H1 (cell line): ENCODE results near the gene GARIN3. TPM values are rescaled to one million over a fixed set of nuclear protein-coding genes. Genes with fewer than 3 reads are reported as not detected.

Source experiments
- CTCF ChIA-PET: fragments of 300-600 bp; sonication (Branson Sonifier 250); formaldehyde crosslinking; loops from one replicate; lab custom pipeline; 2021; ENCODE audit not compliant: partially characterized antibody; lab: Charles Lee
- POLR2A ChIA-PET: fragments of 300-600 bp; sonication (Branson Sonifier 250); formaldehyde crosslinking; loops from one replicate; lab custom pipeline; 2021; ENCODE audit warnings: inconsistent platforms; ENCODE audit not compliant: partially characterized antibody; lab: Charles Lee
- DNase-seq, 2 experiments: peaks; one replicate each; pipeline versions ENCODE4 v3.0.0 to v3.0.0-alpha.2; 2010 to 2022; ENCODE audit warnings: low spot score in 2 of 2, low read depth in 1 of 2, mixed read lengths in 1 of 2
- FAIRE-seq: peaks from 2 replicates; lab custom pipeline; 2011; peaks lifted over from hg19 to GRCh38; lab: Jason Lieb, UNC
- H2AFZ ChIP-seq: 2 replicates; pipeline ENCODE4 v1.8.1; 2012; ENCODE audit warnings: low read length, inconsistent platforms
- H2AK5ac ChIP-seq: 2 replicates; pipeline ENCODE4 v1.6.1; 2013; ENCODE audit warnings: low read depth, low read length
- H2BK120ac ChIP-seq: replicated peaks from 2 replicates; pipeline ENCODE3; 2013; ENCODE audit warnings: low read depth, low read length, inconsistent platforms
- H2BK12ac ChIP-seq: 2 replicates; pipeline ENCODE4 v1.6.1; 2013; ENCODE audit warnings: low read depth, low read length
- H2BK15ac ChIP-seq: 2 replicates; pipeline ENCODE4 v1.6.1; 2013; ENCODE audit warnings: low read length
- H2BK20ac ChIP-seq: 2 replicates; pipeline ENCODE4 v1.6.1; 2013; ENCODE audit warnings: low read length
- H2BK5ac ChIP-seq: 2 replicates; pipeline ENCODE4 v1.6.1; 2013; ENCODE audit warnings: low read depth, low read length
- H3K14ac ChIP-seq: 2 replicates; pipeline ENCODE4 v1.6.1; 2013; ENCODE audit warnings: inconsistent platforms; ENCODE audit not compliant: insufficient read length
- H3K18ac ChIP-seq: 2 replicates; pipeline ENCODE4 v1.6.1; 2013; ENCODE audit warnings: low read length; ENCODE audit errors: extremely low read depth
- H3K23ac ChIP-seq: 2 replicates; pipeline ENCODE4 v1.6.1; 2013; ENCODE audit warnings: inconsistent platforms; ENCODE audit not compliant: insufficient read length
- H3K23me2 ChIP-seq: 2 replicates; pipeline ENCODE4 v1.6.1; 2013; ENCODE audit warnings: low read depth, low read length
- H3K27ac ChIP-seq: 2 replicates; pipeline ENCODE4 v1.6.1; 2011; ENCODE audit warnings: low read depth, low read length, inconsistent platforms
- H3K27me3 ChIP-seq, 4 experiments: replicated peaks in 1 of 4; 1 replicate in 1 of 4; 2 replicates in 3 of 4; pipeline versions ENCODE4 v1.6.1 to v1.8.1; 2011 to 2013; ENCODE audit warnings: low read length in 3 of 4, mild to moderate bottlenecking in 3 of 4, inconsistent platforms in 2 of 4, mixed read lengths in 2 of 4, moderate library complexity in 1 of 4; ENCODE audit not compliant: control insufficient read depth in 3 of 4, insufficient read depth in 3 of 4; ENCODE audit errors: extremely low read depth in 1 of 4
- H3K36me3 ChIP-seq, 4 experiments: 2 replicates each; pipeline versions ENCODE4 v1.6.1 to v1.8.1; 2011 to 2013; ENCODE audit warnings: mild to moderate bottlenecking in 4 of 4, low read length in 3 of 4, moderate library complexity in 2 of 4, control low read depth in 1 of 4, inconsistent platforms in 1 of 4; ENCODE audit not compliant: insufficient read depth in 4 of 4, control insufficient read depth in 2 of 4
- H3K4ac ChIP-seq: replicated peaks from 2 replicates; pipeline ENCODE3; 2013; ENCODE audit warnings: low read length, low read depth, mixed read lengths, inconsistent platforms; ENCODE audit not compliant: insufficient read length
- H3K4me1 ChIP-seq, 4 experiments: replicated peaks in 1 of 4; 1 replicate in 1 of 4; 2 replicates in 3 of 4; pipeline versions ENCODE4 v1.6.1 to v1.8.1; 2011 to 2013; ENCODE audit warnings: low read length in 3 of 4, inconsistent platforms in 2 of 4, mixed read lengths in 1 of 4; ENCODE audit not compliant: insufficient read depth in 4 of 4, control insufficient read depth in 3 of 4
- H3K4me2 ChIP-seq, 2 experiments: 2 replicates each; pipeline versions ENCODE4 v1.6.1 to v1.8.1; 2011 to 2013; ENCODE audit warnings: low read depth in 2 of 2, low read length in 2 of 2, control low read depth in 1 of 2, inconsistent platforms in 1 of 2, mild to moderate bottlenecking in 1 of 2; ENCODE audit not compliant: insufficient read depth in 1 of 2
- H3K4me3 ChIP-seq, 4 experiments: fragments of 200-600, 300-600 bp in 1 of 4; sonication (generic), shearing (Covaris generic), sonication (Bioruptor Twin) in 1 of 4; 2 replicates each; pipeline versions ENCODE4 v1.5.1 to v1.8.1; 2011 to 2016; ENCODE audit warnings: low read length in 4 of 4, low read depth in 3 of 4, control low read depth in 2 of 4, inconsistent platforms in 2 of 4, mild to moderate bottlenecking in 2 of 4, mixed read lengths in 1 of 4, moderate library complexity in 1 of 4; ENCODE audit not compliant: insufficient read depth in 2 of 4; ENCODE audit errors: extremely low read depth in 1 of 4
- H3K56ac ChIP-seq: replicated peaks from 2 replicates; pipeline ENCODE3; 2013; ENCODE audit warnings: low read depth, mild to moderate bottlenecking, mixed read lengths, low read length, inconsistent platforms; ENCODE audit not compliant: insufficient read length
- H3K79me1 ChIP-seq: 2 replicates; pipeline ENCODE4 v1.6.1; 2013; ENCODE audit warnings: low read depth, low read length, control low read depth
- H3K79me2 ChIP-seq, 2 experiments: 2 replicates each; pipeline versions ENCODE4 v1.6.1 to v1.8.1; 2012 to 2013; ENCODE audit warnings: low read length in 2 of 2, mild to moderate bottlenecking in 2 of 2, inconsistent platforms in 1 of 2; ENCODE audit not compliant: insufficient read depth in 2 of 2, control insufficient read depth in 1 of 2
- H3K9ac ChIP-seq, 4 experiments: replicated peaks in 1 of 4; 1 replicate in 1 of 4; 2 replicates in 3 of 4; pipeline versions ENCODE4 v1.6.1 to v1.8.1; 2011 to 2013; ENCODE audit warnings: low read depth in 3 of 4, low read length in 3 of 4, control low read depth in 2 of 4, mild to moderate bottlenecking in 2 of 4, moderate library complexity in 2 of 4, inconsistent platforms in 1 of 4; ENCODE audit errors: extremely low read depth in 1 of 4
- H3K9me3 ChIP-seq, 2 experiments: 2 replicates each; pipeline versions ENCODE4 v1.6.1 to v1.8.1; 2012 to 2013; ENCODE audit warnings: mild to moderate bottlenecking in 2 of 2, moderate library complexity in 2 of 2, control low read depth in 1 of 2, inconsistent platforms in 1 of 2, low read depth in 1 of 2, low read length in 1 of 2, mixed read lengths in 1 of 2; ENCODE audit not compliant: insufficient read depth in 2 of 2
- H4K20me1 ChIP-seq, 2 experiments: replicated peaks in 1 of 2; 2 replicates each; pipeline versions ENCODE3 to v1.8.1; 2011 to 2013; ENCODE audit warnings: inconsistent platforms in 2 of 2, low read length in 2 of 2, mild to moderate bottlenecking in 1 of 2; ENCODE audit not compliant: insufficient read depth in 2 of 2, control insufficient read depth in 1 of 2
- H4K5ac ChIP-seq: 2 replicates; pipeline ENCODE4 v1.6.1; 2013; ENCODE audit warnings: low read length, low read depth, mixed read lengths, inconsistent platforms; ENCODE audit not compliant: insufficient read length
- H4K8ac ChIP-seq: 2 replicates; pipeline ENCODE4 v1.8.0; 2013; ENCODE audit warnings: mild to moderate bottlenecking, moderate library complexity, low read length, inconsistent platforms; ENCODE audit not compliant: insufficient read depth; ENCODE audit errors: extremely low read depth
- H4K91ac ChIP-seq: replicated peaks from 2 replicates; pipeline ENCODE3; 2013; ENCODE audit warnings: low read length, mixed read lengths, inconsistent platforms; ENCODE audit not compliant: insufficient read length
- GABPA ChIP-seq: IDR thresholded peaks from 2 replicates; pipeline ENCODE4 v1.6.1; 2011; ENCODE audit warnings: mild to moderate bottlenecking, low read length, moderate library complexity, borderline replicate concordance; ENCODE audit not compliant: insufficient read depth
- KDM4A ChIP-seq: IDR thresholded peaks from one replicate; pipeline ENCODE4 v1.7.1; 2012; ENCODE audit warnings: low read depth, mild to moderate bottlenecking, moderate library complexity, low read length, inconsistent platforms; ENCODE audit not compliant: severe bottlenecking
- RNF2 ChIP-seq: fragments of 200-900, 300-1000 bp; sonication (generic); IDR thresholded peaks from 2 replicates; pipeline ENCODE4 v1.7.1; 2016; ENCODE audit warnings: borderline replicate concordance, low read depth, mild to moderate bottlenecking, antibody characterized with exemption, low read length; ENCODE audit not compliant: poor library complexity, severe bottlenecking; ENCODE audit errors: missing control alignments
- WGBS, 2 experiments: shearing (Covaris generic) in 1 of 2; methylation state at CpG; one replicate each; pipeline versions ENCODE4 v1.1.6 to v1.1.7; 2013 to 2015; ENCODE audit warnings: low lambda C conversion rate in 2 of 2, mixed read lengths in 2 of 2, inconsistent platforms in 1 of 2, low coverage in 1 of 2, missing lambda C conversion rate in 1 of 2; ENCODE audit not compliant: insufficient replicate concordance in 2 of 2, insufficient coverage in 1 of 2, insufficient read length in 1 of 2; ENCODE audit errors: extremely low coverage in 1 of 2, missing lambda C conversion rate in 1 of 2; 5-methylcytosine and 5-hydroxymethylcytosine counted together
- polyA plus RNA-seq, 7 experiments: library from polyadenylated mRNA; depleted of rRNA in 3 of 7; stranded (reverse) in 5 of 7; unstranded in 2 of 7; fragments of >200 nt in 5 of 7; fragments of 200-250 nt in 2 of 7; gene quantifications; 1 replicate in 5 of 7; 2 replicates in 1 of 7; 4 replicates in 1 of 7; pipeline versions ENCODE4 v1.2.1 to v1.2.3, GENCODE V29; 2011 to 2013; ENCODE audit warnings: missing spikeins in 2 of 7, mixed read lengths in 2 of 7
- total RNA-seq: library from RNA; stranded (reverse); fragmentation: NEBNext Ultra II Directional; extraction: Animal tissue kit (Norgen Biotek cat#: 25700); gene quantifications from 2 replicates; pipeline ENCODE4 v1.2.1, GENCODE V29; 2021

GARIN3 gene
- total and polyA plus RNA-seq, 2 of the 8 experiments (the other 6 are each of a cell fraction or from before 2014, with no cell fraction given): not detected

- H2BK120ac ChIP-seq: no peak overlapping the region
- no peak overlapping the region for H4K5ac ChIP-seq
- no peaks in the 10 kb centered on the region for H3K36me3 ChIP-seq
- WGBS, 2 experiments: 88% methylated on average over 4 of the region's 4 CpGs; no CpG with 5 or more reads in 1 of the 2 experiments
- TF ChIP-seq GABPA (no peak), KDM4A (no peak), RNF2 (no peak)
- H2BK5ac ChIP-seq: no peak overlapping the region
- H3K27ac ChIP-seq: no peak overlapping the region
- no peak overlapping the region for H4K8ac ChIP-seq
- no peaks in the 10 kb centered on the region for H3K9me3 ChIP-seq
- ChIA-PET POLR2A (no interaction called here), CTCF (no interaction called here)
- H2BK20ac ChIP-seq: no peak overlapping the region
- no peak overlapping the region for H4K91ac ChIP-seq
- no peak overlapping the region for H2AFZ ChIP-seq
- no peaks in the 10 kb centered on the region for H4K20me1 ChIP-seq
- H3K79me2 ChIP-seq: no peaks in the 10 kb centered on the region
- H3K27me3 ChIP-seq: no peaks in the 10 kb centered on the region
- no peak overlapping the region for H2BK12ac ChIP-seq
- H3K56ac ChIP-seq: no peak overlapping the region
- H3K18ac ChIP-seq: no peak overlapping the region
- H3K79me1 ChIP-seq: no peaks in the 10 kb centered on the region
- no peaks in the 10 kb centered on the region for H3K4me1 ChIP-seq
- H3K9ac ChIP-seq: no peak overlapping the region
- no peak overlapping the region for H3K23ac ChIP-seq
- no peak overlapping the region for H3K14ac ChIP-seq
- no peaks in the 10 kb centered on the region for H3K23me2 ChIP-seq
- no peak for FAIRE-seq
- no peak overlapping the region for H3K4me3 ChIP-seq
- no peak overlapping the region for H2AK5ac ChIP-seq
- no peak overlapping the region for H2BK15ac ChIP-seq
- DNase-seq: no peak
- H3K4me2 ChIP-seq: no peak overlapping the region
- H3K4ac ChIP-seq: no peak overlapping the region
Measured at GRCh38 chr5:157201857-157202256, 35.8 kb upstream of the GARIN3 start.
